ENCODE results near the gene KRTAP29-1.
A peak's percentile ranks its signal among the peaks of the same experiment; 100 is the strongest.
"Not testable (repeated sequence)": the region's sequence is repeated elsewhere in the genome, so short reads cannot be mapped to it uniquely, and the experiment has no call there.

The KRTAP29-1 gene, protein sequence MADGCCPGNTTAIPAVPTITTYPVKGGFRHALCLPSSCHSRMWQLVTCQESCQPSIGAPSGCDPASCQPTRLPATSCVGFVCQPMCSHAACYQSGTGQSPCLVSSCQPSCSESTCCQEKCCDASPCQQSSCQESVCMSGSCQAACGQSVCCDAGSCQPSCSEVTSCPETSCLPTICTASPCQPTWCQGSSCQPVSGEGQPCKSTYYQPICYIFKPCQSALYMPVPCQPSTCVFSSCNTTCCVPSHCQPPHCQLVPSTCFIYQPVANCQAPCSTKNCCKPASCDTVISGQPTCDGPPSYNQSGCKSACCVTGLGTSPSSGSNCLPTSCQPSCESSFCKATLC

DNA sequence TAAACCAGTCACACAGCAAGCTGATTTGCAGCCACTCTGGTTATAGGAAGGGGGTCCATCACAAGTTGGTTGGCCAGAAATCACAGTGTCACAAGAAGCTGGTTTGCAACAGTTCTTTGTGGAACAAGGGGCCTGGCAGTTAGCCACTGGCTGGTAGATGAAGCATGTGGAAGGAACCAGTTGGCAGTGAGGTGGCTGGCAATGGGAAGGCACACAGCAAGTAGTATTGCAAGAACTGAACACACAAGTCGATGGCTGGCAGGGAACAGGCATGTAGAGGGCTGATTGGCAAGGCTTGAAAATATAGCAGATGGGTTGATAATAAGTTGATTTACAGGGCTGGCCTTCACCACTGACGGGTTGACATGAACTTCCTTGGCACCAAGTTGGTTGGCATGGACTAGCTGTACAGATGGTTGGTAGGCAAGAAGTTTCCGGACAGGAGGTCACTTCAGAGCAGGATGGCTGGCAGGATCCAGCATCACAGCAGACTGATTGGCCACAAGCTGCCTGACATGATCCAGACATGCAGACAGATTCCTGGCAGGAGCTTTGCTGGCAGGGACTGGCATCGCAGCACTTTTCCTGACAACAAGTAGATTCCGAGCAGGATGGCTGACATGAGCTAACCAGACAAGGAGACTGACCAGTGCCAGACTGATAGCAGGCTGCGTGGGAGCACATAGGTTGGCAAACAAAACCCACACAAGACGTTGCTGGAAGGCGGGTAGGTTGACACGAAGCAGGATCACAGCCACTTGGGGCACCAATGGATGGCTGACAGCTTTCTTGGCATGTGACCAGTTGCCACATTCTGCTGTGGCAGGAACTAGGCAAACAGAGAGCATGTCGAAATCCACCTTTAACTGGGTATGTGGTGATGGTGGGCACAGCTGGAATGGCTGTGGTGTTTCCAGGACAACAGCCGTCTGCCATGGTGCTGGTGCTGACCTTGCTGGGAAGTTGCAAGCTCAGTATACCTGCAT, at the start of gene KRTAP29-1:
TSS of gene KRTAP29-1 (minus strand) at position 936 of the 986 bp plus-strand sequence. CDS start at position 936, 0 bp downstream.
- no peak for DNase-seq (ENCODE audit: low spot score)

DNA sequence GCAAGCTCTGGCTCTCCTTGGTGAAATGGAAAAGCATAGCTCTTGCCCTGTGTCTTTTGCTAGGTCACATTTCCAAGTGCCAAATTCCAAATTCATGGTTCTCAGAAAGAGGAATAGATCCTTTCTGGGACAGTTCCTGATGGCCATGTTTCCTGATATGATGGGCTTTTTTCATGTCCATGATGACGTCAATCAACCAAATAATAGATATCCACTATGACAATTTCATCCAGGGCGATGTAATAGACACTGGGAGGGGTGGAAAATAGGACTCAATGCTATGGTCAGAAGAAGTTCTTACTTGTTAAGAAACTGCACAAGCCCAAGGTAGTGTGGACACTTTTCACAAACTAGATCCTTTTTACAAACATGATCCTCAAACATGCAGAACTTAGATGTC, 48.5 kb upstream of the KRTAP29-1 start:
- no peak for DNase-seq (ENCODE audit: low spot score)

DNA sequence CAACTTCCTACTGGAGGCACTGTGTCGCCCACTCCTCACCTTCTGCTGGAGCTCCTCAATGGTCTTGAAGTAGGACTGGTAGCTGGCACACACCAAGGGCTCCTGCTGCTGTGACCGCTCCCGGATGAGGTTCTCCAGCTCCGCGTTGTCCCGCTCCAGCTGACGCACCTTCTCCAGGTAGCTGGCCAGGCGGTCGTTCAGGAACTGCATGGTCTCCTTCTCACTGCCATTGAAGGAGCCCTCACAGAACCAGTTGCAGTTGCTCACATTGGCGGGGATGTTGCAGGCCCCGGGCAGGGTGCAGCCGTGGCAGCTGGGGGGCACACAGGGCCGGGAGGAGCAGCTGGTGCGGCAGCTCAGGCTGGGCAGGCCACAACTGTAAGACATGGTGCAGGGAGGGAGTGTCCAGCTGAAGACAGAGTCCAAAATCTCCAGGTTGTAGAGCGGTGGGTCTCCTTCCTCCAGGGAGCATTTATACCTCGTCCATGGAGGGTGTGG, 47.8 kb upstream of the KRTAP29-1 start, which contains the start of gene KRT33A:
TSS of gene KRT33A (minus strand) at position 448 of the 498 bp plus-strand sequence. CDS start at position 387, 61 bp downstream.
- not testable (repeated sequence) for DNase-seq (ENCODE audit: low spot score)

GRCh38 chr17:41347869-41348760, 45.5 kb upstream of the KRTAP29-1 start:
- DNase-seq (ENCODE audit: low spot score) = no peak

GRCh38 chr17:41346421-41346820, 43.8 kb upstream of the KRTAP29-1 start:
- not testable (repeated sequence) for DNase-seq (ENCODE audit: low spot score)

DNA sequence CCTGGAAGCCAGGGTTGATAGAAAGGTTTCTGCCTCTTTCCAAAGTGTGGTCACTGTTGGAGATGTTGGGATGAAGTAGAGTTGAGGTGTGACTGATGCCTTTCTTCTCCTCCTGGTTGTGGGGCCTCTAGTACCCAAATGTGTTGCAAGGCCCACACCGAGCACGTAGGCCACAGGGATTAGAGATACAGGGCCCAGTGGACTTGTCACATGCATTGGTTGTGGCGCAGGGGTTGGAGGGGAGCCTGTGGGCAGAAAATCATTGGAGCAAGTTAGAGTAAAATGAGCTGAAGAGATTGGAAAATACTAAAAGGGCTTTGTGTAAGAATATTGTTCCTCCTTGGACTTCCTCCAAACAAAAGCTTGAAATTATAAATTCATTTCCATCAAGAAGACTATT, 43.3 kb upstream of the KRTAP29-1 start:
- DNase-seq (ENCODE audit: low spot score) = no peak

DNA sequence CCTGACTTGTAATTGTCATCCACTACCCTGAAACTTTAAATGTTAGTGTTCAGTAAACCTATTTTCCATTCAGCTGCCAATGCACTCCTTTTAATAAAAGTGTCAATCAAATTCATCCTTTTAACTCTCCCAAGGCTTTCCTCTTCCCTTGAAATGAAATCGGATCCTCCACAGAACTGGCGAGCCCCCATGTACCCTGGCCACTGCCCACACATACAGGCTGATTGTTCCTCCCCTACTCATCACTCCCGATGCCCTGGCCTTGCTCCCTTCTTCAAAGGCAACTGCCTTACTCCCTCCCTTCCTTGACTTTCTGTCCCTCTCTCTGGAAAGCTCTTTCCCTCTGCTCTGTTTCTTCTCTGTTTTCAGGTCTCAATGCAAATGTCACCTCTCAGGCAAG, 40.4 kb upstream of the KRTAP29-1 start:
- DNase-seq (ENCODE audit: low spot score) = no peak

- no peak for DNase-seq (ENCODE audit: low spot score)
Measured at GRCh38 chr17:41340934-41341861, 38.5 kb upstream of the KRTAP29-1 start.

DNA sequence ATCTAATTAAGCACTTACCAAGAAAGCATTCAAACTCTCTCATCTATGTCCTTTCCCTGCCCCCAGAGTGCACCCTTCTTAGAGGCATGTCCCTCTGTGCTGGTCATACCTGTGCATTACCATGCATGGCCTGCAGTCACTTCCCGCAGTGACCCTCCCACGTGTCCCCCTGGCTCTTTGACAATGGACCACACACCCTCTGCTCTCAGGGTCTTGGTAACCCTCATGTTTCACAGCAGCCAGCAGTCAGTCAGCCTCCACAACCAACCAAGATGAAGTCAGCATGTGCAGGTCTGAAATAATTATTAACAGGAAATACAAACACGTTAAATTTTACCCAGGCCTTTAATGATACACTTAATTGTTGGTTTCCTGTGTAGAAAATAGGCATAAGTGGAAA, 37.8 kb upstream of the KRTAP29-1 start:
- no peak for DNase-seq (ENCODE audit: low spot score)

- DNase-seq (ENCODE audit: low spot score) = no peak
Measured at GRCh38 chr17:41339571-41340172, 37.0 kb upstream of the KRTAP29-1 start.

GRCh38 chr17:41338961-41339485, 36.4 kb upstream of the KRTAP29-1 start:
- no peak for DNase-seq (ENCODE audit: low spot score)

DNA sequence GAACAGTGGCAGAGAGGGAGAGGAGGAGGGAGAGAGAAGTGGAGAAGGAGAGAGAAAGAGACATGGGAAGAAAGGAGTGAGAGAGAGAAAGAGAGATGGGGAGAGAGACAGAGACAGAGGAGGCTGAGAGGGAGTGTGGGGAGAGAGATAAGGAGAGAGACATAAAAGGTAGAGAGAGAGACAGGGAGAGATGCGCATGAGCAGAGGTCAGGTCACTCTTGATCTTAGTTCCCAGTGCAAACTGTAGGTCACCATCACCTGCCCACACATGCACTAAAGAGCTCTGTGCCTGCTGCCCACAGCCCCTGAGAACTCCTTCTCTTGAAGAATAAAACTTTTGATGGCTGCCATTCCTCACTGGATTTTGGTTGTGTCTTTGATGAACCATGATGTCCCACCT, 33.1 kb upstream of the KRTAP29-1 start:
- no peak for DNase-seq (ENCODE audit: low spot score)

- no peak for DNase-seq (ENCODE audit: low spot score)
Measured at GRCh38 chr17:41334385-41335305, 32.0 kb upstream of the KRTAP29-1 start.

DNA sequence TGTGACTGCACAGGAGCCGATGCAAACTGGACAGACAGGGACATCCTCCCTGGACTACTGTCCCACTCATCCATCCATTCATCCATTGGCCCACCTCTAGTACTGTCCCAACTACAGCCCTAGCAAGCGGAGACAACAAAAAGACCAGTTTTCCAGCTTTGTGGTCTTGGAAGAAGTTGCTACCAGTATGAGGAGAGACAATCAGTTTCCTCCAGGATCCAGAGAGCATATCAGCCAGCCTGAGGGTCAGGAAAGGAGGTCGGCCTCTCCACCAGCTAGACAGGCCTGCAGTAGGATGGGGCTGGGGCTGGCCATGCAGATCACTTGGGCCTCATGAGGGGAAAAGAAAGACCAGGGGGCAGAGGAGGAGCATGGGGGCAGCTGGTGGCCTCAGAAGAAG, 31.2 kb upstream of the KRTAP29-1 start:
- DNase-seq (ENCODE audit: low spot score) = no peak

- DNase-seq (ENCODE audit: low spot score) = no peak
Measured at GRCh38 chr17:41333098-41333497, 30.4 kb upstream of the KRTAP29-1 start.

DNA sequence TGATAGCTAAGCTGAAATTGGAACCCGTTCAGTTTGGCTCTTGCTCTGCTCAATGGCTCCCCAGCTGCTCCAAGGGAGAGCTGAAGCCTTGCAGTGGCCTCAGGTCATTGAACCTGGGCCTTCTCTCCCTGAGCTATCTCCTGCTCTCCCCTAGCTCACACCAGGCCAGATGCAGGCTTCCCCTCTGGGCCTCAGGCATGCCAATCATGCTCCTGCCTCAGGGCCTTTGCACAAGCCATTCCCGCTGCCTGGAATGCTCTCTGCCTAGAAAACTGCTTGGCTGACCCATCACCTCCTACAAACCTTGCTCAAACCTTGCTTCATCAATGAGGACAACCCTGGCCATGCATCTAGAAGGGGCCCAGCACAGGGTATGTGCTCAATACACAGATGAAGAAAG, 29.6 kb upstream of the KRTAP29-1 start:
- DNase-seq (ENCODE audit: low spot score) = no peak

DNA sequence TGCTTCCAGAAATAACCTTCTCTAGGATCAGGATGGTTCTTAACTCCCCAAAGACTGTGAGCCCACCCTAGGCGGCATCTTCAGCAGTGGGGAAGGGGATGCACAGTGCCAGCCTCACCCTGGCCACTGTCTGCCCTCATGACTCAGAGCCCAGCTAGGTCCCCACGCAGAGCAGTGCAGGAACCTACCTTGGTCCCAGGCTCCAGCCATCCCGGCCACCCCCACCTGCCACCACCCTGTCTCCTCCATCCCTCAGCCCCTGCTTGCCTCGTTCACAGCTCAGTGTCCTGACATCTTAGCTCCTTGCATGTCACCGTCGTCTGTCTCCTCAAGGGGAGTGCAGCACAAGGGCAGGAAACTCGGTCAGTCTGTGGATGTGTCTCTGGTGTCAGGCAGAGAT, 29.0 kb upstream of the KRTAP29-1 start:
- no peak for DNase-seq (ENCODE audit: low spot score)

DNA sequence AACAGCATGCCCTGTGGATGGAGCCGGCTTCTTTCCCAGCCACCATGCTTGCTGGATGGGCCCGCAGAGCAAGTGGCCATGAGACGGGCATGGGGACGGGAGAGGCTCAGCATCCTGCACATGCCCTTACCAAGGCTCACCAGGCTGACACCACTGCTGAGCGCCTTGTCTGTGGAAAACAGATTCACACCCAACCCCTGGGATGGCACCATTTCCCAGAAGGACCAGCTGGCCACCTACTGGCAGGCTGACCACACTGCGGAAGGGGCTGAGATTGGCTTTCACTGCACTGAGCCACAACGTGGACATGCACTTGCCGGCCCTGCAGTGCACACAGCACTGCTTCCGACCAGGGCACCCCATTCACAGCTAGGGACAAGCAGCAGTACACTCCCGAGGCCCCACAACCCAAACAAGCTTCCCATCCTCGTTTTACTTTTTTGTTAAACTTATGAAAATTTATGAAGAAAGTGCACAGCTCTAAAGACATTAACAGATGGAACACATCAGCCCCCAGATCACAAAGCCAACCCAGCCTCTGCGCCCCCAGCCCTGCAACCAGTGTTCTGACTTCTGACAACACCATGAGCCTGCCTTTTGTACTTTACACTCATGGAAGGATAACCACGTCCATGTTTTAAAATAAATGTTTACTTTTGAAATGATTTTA, 26.8 kb upstream of the KRTAP29-1 start:
- DNase-seq (ENCODE audit: low spot score) = peak; percentile 45

Data from LoVo (cell line).